Stomach (tissue), 9 donors: Measurements from ENCODE around the gene FAM177B. TPM values are rescaled to one million over a fixed set of nuclear protein-coding genes. Genes with fewer than 3 reads are reported as not detected.

Experiments
- DNase-seq, 2 donors: peaks; one replicate each; pipeline versions ENCODE4 v3.0.0 to v3.0.0-alpha.2; 2013 to 2019
- H3K27ac ChIP-seq, 5 donors: fragments of 200-600 bp in 4 of 5; sonication (generic) in 4 of 5; one replicate each; pipeline ENCODE4 v1.5.1; 2013 to 2019; ENCODE audit warnings: mild to moderate bottlenecking in 1 of 5, moderate library complexity in 1 of 5
- H3K27me3 ChIP-seq, 3 donors: fragments of 200-600 bp; sonication (generic); one replicate each; pipeline ENCODE4 v1.5.1; 2017 to 2019; ENCODE audit warnings: mixed run types in 1 of 3
- H3K36me3 ChIP-seq, 4 donors: fragments of 200-600 bp; sonication (generic); 1 replicate in 3 of 4; 2 replicates in 1 of 4; pipeline ENCODE4 v1.5.1; 2016 to 2019
- H3K4me1 ChIP-seq, 4 donors: fragments of 200-600 bp; sonication (generic); one replicate each; pipeline ENCODE4 v1.5.1; 2016 to 2019
- H3K4me3 ChIP-seq, 4 donors: fragments of 200-600 bp; sonication (generic) in 3 of 4; one replicate each; pipeline ENCODE4 v1.5.1; 2016 to 2019; ENCODE audit warnings: mild to moderate bottlenecking in 1 of 4
- H3K9me3 ChIP-seq, 4 donors: fragments of 200-600 bp; sonication (generic); one replicate each; pipeline ENCODE4 v1.5.1; 2016 to 2019
- CTCF ChIP-seq, 7 experiments: fragments of 450-650 bp in 4 of 7; fragments of 200-600 bp in 3 of 7; sonication (generic) in 3 of 7; IDR thresholded peaks; one replicate each; pipeline ENCODE4 v1.5.1; 2016 to 2019; ENCODE audit warnings: antibody characterized with exemption in 7 of 7, control low read depth in 2 of 7, mild to moderate bottlenecking in 1 of 7
- EP300 ChIP-seq: sonication (generic); formaldehyde crosslinking; IDR thresholded peaks from one replicate; pipeline ENCODE4 v1.6.1; 2017; ENCODE audit warnings: antibody characterized with exemption
- POLR2A ChIP-seq, 4 donors: fragments of 450-650 bp; IDR thresholded peaks; one replicate each; pipeline ENCODE4 v1.6.1; 2016; ENCODE audit warnings: antibody characterized with exemption in 4 of 4, control low read depth in 2 of 4, mild to moderate bottlenecking in 1 of 4, moderate library complexity in 1 of 4
- POLR2AphosphoS5 ChIP-seq, 3 donors: sonication (generic); formaldehyde crosslinking; IDR thresholded peaks; one replicate each; pipeline ENCODE4 v1.6.1; 2016; ENCODE audit warnings: antibody characterized with exemption in 3 of 3
- WGBS, 5 donors: extraction: QIAGEN DNeasy Blood & Tissue Kit in 3 of 5; methylation state at CpG; one replicate each; pipeline versions ENCODE4 v1.1.5 to v1.1.7; 2013 to 2018; 5-methylcytosine and 5-hydroxymethylcytosine counted together
- intact Hi-C: fragments of 100-400 bp; cut with DNase I; formaldehyde crosslinking; loops from one replicate; pipeline ENCODE4 v1.15.1; 2023; ENCODE audit warnings: low total_unique reads
- polyA plus RNA-seq, 3 donors: library from polyadenylated mRNA; stranded (reverse); fragments of 200-250 nt; gene quantifications; one replicate each; pipeline ENCODE4 v1.2.3, GENCODE V29; 2013
- total RNA-seq, 5 donors: library from RNA; depleted of rRNA; stranded (reverse); fragments of >200 nt; gene quantifications; one replicate each; pipeline versions ENCODE4 v1.1.0 to v1.2.3, GENCODE V29; 2014 to 2016
- donor health status: healthy with polysubstance abuse.
- donor health status: Bipolar disorder and iron deficiency.
- donor health status: healthy.

Gene FAM177B
- total and polyA plus RNA-seq, 8 donors: 2.0 to 53.9 (median 13.9) TPM; not detected in 2

GRCh38 chr1:222772996-222773379 is 36.0 kb downstream of the FAM177B start:
- Histone ChIP-seq H3K36me3 (no peaks in the 10 kb centered on the region), H3K27me3 (no peaks in the 10 kb centered on the region), H3K4me3 (no peak overlapping the region), H3K4me1 (peaks cover 0 to 7% (median 0%) of the 10 kb centered on the region in 4 donors), H3K9me3 (peaks cover 0 to 14% (median 10%) of the 10 kb centered on the region in 4 donors), H3K27ac (peak overlapping the region in 3 of 5 donors; percentile 15 to 73 (median 46))
- no peak for DNase-seq
- WGBS, 5 donors: 57 to 73% (median 60%) methylated on average over 4 of the region's 4 CpGs
- intact Hi-C loops: no loop called here
- no peak for TF ChIP-seq CTCF (IDR thresholded peaks at IDR 0.05)

GRCh38 chr1:222777463-222777862 is 40.5 kb downstream of the FAM177B start:
- H3K27ac ChIP-seq: no peak overlapping the region

GRCh38 chr1:222777977-222778376 is 41.0 kb downstream of the FAM177B start:
- TF ChIP-seq POLR2A (IDR thresholded peaks at IDR 0.05) (no peak), CTCF (IDR thresholded peaks at IDR 0.05) (no peak), POLR2AphosphoS5 (IDR thresholded peaks at IDR 0.05) (peak in 1 of 3 donors; percentile 32), EP300 (no peak)

More at GRCh38 chr1:222777463-222777862, 40.5 kb downstream of the FAM177B start:
- no peak for DNase-seq
- Histone ChIP-seq H3K9me3 (no peaks in the 10 kb centered on the region), H3K4me1 (peaks cover 0 to 9% (median 0%) of the 10 kb centered on the region in 4 donors), H3K27me3 (peaks cover 0 to 1% (median 0%) of the 10 kb centered on the region in 3 donors), H3K36me3 (no peaks in the 10 kb centered on the region), H3K4me3 (no peak overlapping the region)
- WGBS, 5 donors: 52 to 79% (median 75%) methylated on average over 1 of the region's 1 CpG
- TF ChIP-seq POLR2AphosphoS5 (IDR thresholded peaks at IDR 0.05) (peak in 1 of 3 donors; percentile 59), CTCF (IDR thresholded peaks at IDR 0.05) (no peak), EP300 (no peak), POLR2A (IDR thresholded peaks at IDR 0.05) (no peak)
- intact Hi-C loops: no loop called here

DNA sequence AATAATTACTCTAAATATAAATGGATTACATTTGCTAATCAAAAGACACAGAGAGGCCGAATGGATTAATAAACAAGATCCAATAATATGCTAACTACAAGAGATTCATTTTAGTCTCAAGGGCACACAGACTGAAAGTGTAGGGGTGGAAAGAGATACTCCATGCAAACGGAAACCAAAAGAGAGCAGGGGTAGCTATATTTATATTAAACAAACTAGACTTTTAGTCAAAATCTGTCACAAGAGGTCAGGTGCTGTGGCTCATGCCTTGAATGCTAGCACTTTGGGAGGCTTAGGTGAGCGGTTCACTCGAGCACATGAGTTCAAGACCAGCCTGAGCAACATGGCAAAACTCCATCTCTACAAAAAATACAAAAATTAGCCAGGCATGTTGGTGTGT is 44.2 kb downstream of the FAM177B start:
- Histone ChIP-seq H3K27me3 (peaks cover 0 to 3% (median 0%) of the 10 kb centered on the region in 3 donors), H3K4me3 (no peak overlapping the region), H3K4me1 (peaks cover 0 to 20% (median 7%) of the 10 kb centered on the region in 4 donors), H3K27ac (no peak overlapping the region), H3K36me3 (no peaks in the 10 kb centered on the region), H3K9me3 (no peaks in the 10 kb centered on the region)
- no peak for DNase-seq
- 63 to 91% (median 70%) methylated on average over 4 of the region's 4 CpGs for WGBS, 5 donors
- TF ChIP-seq POLR2AphosphoS5 (IDR thresholded peaks at IDR 0.05) (no peak), CTCF (IDR thresholded peaks at IDR 0.05) (no peak), EP300 (no peak), POLR2A (IDR thresholded peaks at IDR 0.05) (no peak)
- intact Hi-C loops: no loop called here

More at GRCh38 chr1:222777977-222778376, 41.0 kb downstream of the FAM177B start:
- H3K4me3 ChIP-seq: no peak overlapping the region
- intact Hi-C loops: no loop called here
- no peak for DNase-seq
- H3K27ac ChIP-seq: no peak overlapping the region
- no peaks in the 10 kb centered on the region for H3K36me3 ChIP-seq
- peaks cover 0 to 3% (median 0%) of the 10 kb centered on the region in 3 donors for H3K27me3 ChIP-seq
- WGBS, 5 donors: 37 to 50% (median 48%) methylated on average over 2 of the region's 2 CpGs
- peaks cover 0 to 9% (median 0%) of the 10 kb centered on the region in 4 donors for H3K4me1 ChIP-seq
- no peaks in the 10 kb centered on the region for H3K9me3 ChIP-seq
